Fibroblast of villous mesenchyme (primary cell): Measurements from ENCODE around the gene PCDHGA11. TPM values are rescaled to one million over a fixed set of nuclear protein-coding genes. Genes with fewer than 3 reads are reported as not detected.
"Not testable (repeated sequence)": the region's sequence is repeated elsewhere in the genome, so short reads cannot be mapped to it uniquely, and the experiment has no call there.

Experiments used
- DNase-seq: peaks from one replicate; pipeline ENCODE4 v3.0.0-alpha.2; 2010; ENCODE audit warnings: low read depth
- H3K4me3 ChIP-seq: 2 replicates; pipeline ENCODE4 v1.5.1; 2011; ENCODE audit warnings: low read depth, mild to moderate bottlenecking, low read length
- total RNA-seq: library from RNA; depleted of rRNA; stranded (reverse); fragments of >200 nt; gene quantifications from 2 replicates; pipeline ENCODE4 v1.2.3, GENCODE V29; 2012
- TF ChIP-seq, protein P1 (sequence below): IDR thresholded peaks from 2 replicates; pipeline ENCODE4 v1.5.1; 2012; ENCODE audit warnings: low read depth, mild to moderate bottlenecking, low read length; ENCODE audit not compliant: insufficient read depth

The PCDHGA11 gene
- total RNA-seq: 11.0 and 15.5 TPM in 2 replicates

DNA sequence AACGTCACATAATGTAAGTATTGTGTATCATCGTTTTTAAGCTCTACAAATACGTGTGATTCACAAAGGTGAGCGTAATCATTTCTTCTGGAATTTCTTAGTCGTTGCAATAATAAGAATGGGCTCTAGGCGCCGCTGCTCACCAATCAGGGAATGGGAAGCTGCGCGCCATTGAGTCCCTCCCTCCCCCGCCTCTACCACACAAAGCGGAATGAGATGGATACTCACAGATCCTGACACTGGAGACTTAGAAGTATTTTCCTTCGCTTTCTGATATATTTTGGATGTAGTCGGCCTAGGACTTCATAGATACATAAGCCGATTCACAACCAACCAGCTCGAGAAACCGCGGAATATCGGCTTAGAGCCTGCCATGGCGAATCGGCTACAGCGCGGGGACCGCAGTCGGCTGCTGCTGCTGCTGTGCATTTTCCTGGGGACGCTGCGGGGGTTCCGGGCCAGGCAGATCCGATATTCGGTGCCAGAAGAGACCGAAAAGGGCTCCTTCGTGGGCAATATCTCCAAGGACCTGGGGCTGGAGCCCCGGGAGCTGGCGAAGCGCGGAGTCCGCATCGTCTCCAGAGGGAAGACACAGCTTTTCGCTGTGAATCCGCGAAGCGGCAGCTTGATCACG, at the start of gene PCDHGA11:
Gene PCDHGA11, plus strand, starts transcription at position 197 of the 634 bp plus-strand sequence. Its CDS starts 177 bp downstream, at position 374.
- peak within 1 kb of the TSS; percentile 68 for H3K4me3 ChIP-seq
- DNase-seq: peak; percentile 71

DNA sequence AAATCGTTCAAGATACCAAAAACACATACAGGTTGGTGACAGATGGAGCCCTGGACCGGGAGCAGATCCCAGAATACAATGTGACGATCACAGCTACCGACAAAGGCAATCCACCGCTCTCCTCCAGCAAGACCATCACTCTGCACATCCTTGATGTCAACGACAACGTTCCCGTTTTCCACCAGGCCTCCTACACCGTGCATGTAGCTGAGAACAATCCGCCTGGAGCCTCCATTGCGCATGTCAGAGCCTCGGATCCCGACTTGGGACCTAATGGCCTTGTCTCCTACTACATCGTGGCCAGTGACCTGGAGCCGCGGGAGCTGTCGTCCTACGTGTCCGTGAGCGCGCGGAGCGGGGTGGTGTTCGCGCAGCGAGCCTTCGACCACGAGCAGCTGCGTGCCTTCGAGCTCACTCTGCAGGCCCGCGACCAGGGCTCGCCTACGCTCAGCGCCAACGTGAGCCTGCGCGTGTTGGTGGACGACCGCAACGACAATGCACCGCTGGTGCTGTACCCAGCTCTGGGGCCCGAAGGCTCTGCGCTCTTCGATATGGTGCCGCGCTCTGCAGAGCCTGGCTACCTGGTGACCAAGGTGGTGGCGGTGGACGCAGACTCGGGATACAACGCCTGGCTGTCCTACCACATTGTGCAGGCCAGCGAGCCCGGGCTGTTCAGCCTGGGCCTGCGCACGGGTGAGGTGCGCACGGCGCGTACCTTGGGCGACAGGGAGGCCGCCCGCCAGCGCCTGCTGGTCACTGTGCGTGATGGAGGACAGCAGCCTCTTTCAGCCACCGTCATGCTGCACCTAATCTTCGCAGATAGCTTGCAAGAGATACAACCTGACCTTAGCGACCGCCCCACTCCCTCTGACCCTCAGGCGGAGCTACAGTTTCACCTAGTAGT, 49.0 kb upstream of the PCDHGA11 start:
- no peak for DNase-seq
- TF ChIP-seq, protein P1, sequence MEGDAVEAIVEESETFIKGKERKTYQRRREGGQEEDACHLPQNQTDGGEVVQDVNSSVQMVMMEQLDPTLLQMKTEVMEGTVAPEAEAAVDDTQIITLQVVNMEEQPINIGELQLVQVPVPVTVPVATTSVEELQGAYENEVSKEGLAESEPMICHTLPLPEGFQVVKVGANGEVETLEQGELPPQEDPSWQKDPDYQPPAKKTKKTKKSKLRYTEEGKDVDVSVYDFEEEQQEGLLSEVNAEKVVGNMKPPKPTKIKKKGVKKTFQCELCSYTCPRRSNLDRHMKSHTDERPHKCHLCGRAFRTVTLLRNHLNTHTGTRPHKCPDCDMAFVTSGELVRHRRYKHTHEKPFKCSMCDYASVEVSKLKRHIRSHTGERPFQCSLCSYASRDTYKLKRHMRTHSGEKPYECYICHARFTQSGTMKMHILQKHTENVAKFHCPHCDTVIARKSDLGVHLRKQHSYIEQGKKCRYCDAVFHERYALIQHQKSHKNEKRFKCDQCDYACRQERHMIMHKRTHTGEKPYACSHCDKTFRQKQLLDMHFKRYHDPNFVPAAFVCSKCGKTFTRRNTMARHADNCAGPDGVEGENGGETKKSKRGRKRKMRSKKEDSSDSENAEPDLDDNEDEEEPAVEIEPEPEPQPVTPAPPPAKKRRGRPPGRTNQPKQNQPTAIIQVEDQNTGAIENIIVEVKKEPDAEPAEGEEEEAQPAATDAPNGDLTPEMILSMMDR: no peak
- H3K4me3 ChIP-seq: no peak overlapping the region

More for the DNA sequence above, at the start of gene PCDHGA11:
- TF ChIP-seq, protein P1: peak; percentile 70

DNA sequence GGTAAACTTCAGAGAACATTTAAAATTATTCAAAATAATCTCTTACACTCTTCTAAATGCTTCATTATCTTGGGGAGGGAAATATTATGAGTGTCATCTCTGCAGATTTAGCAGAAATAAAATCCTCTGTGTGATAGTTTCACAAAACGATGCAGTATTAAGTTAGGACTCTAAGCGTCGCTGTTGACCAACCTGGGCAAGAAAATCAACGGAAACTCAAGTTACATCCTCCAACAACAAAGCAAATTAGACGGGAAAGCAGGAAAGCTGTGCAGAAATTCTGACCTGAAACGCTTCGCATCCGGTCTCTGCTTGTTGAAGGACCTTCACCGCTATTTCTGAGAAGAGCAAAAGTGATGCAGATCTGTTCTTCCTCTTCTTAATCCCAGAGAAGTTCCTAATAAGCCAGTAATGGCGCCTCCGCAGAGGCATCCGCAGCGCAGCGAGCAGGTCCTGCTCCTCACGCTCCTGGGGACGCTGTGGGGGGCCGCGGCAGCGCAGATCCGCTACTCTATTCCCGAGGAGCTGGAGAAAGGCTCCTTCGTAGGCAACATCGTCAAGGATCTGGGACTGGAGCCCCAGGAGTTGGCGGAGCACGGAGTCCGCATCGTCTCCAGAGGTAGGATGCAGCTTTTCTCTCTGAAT, 47.1 kb upstream of the PCDHGA11 start, which contains the start of gene PCDHGA6:
Gene PCDHGA6, plus strand, starts transcription at position 219 of the 645 bp plus-strand sequence. Its CDS starts 193 bp downstream, at position 412.
- TF ChIP-seq, protein P1: peak; percentile 65
- DNase-seq: peak; percentile 43
- H3K4me3 ChIP-seq: peak within 1 kb of the TSS; percentile 44

DNA sequence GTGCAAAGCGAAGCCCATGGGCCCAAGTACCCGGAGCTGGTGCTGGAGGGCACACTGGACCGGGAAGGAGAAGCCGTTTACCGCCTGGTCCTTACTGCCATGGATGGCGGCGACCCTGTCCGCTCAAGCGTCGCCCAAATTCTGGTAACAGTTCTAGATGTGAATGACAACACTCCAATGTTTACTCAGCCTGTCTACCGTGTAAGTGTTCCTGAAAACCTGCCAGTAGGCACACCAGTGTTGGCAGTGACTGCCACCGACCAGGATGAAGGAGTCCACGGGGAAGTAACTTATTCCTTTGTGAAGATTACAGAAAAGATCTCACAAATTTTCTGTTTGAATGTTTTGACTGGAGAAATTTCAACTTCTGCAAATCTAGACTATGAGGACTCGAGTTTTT, 46.2 kb upstream of the PCDHGA11 start:
- no peak overlapping the region for H3K4me3 ChIP-seq
- TF ChIP-seq, protein P1: no peak
- DNase-seq: no peak

DNA sequence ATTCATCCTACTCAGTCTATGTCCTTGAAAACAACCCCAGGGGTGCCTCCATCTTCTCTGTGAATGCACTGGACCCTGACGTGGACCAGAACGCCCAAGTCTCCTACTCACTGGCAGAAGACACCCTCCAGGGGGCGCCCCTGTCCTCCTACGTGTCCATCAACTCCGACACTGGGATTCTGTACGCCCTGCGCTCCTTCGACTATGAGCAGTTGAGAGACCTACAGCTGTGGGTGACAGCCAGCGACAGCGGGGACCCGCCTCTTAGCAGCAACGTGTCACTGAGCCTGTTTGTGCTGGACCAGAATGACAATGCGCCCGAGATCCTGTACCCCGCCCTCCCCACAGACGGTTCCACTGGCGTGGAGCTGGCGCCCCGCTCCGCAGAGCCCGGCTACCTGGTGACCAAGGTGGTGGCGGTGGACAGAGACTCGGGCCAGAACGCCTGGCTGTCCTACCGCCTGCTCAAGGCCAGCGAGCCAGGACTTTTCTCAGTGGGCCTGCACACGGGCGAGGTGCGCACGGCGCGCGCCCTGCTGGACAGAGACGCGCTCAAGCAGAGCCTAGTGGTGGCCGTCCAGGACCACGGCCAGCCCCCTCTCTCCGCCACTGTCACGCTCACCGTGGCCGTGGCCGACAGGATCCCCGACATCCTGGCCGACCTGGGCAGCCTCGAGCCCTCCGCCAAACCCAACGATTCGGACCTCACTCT, 45.3 kb upstream of the PCDHGA11 start:
- not testable (repeated sequence) for DNase-seq, H3K4me3 ChIP-seq

DNA sequence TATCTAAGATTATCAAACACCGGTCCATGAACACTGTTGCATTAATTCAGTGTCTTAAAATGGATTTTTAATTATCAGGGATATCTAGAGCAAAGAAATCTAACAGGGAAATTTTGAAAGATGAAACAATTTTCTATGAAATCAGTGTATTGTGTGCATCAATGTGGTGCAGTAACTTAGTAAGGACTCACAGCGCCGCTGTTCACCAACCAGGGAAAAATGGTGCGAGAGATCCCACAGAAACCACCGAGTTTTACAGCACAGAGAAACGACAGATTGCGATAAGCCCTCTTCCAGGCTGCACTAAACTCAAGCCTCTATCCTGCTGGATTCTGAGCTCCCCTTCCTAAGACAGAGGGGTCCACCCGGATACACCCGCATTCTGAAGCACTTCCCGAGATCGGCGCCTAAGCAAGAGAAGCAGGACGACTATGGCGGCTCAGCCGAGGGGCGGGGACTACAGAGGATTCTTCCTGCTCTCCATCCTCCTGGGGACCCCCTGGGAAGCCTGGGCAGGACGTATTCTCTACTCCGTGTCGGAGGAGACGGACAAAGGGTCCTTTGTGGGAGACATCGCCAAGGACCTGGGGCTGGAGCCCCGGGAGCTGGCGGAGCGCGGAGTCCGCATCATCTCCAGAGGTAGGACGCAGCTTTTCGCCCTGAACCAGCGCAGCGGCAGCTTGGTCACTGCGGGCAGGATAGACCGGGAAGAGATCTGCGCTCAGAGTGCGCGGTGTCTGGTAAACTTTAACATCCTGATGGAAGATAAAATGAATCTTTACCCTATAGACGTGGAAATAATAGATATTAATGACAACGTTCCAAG, 38.2 kb upstream of the PCDHGA11 start, which contains the start of gene PCDHGA7:
Gene PCDHGA7, plus strand, starts transcription at position 274 of the 826 bp plus-strand sequence. Its CDS starts 158 bp downstream, at position 432.
- TF ChIP-seq, protein P1: peak; percentile 68
- peak within 1 kb of the TSS; percentile 69 for H3K4me3 ChIP-seq
- peak; percentile 54 for DNase-seq
